Stromal cell of bone marrow (primary cell): ENCODE data around the gene RAPGEF3.
A peak's percentile ranks its signal among the peaks of the same experiment; 100 is the strongest.

Experiments
- DNase-seq: peaks from one replicate; pipeline ENCODE4 v3.0.0-alpha.2; 2012; ENCODE audit warnings: low read depth

The RAPGEF3 gene

GRCh38 chr12:47776471-47777143 lies 17.9 kb upstream of the RAPGEF3 start:
- no peak for DNase-seq

- no peak for DNase-seq
Observed at GRCh38 chr12:47775100-47775911, 16.6 kb upstream of the RAPGEF3 start.

GRCh38 chr12:47774663-47775062 lies 16.0 kb upstream of the RAPGEF3 start:
- no peak for DNase-seq

GRCh38 chr12:47773858-47774580 lies 15.3 kb upstream of the RAPGEF3 start:
- DNase-seq: no peak

GRCh38 chr12:47773062-47773857 lies 14.6 kb upstream of the RAPGEF3 start, which contains the start of gene SLC48A1:
Gene SLC48A1 (plus strand): TSS chr12:47773238. CDS start chr12:47773305, 67 bp downstream.
- peak; percentile 30 for DNase-seq

- DNase-seq: no peak
Observed at GRCh38 chr12:47772738-47773061, 14.0 kb upstream of the RAPGEF3 start.

GRCh38 chr12:47772094-47772660 lies 13.5 kb upstream of the RAPGEF3 start:
- DNase-seq: no peak

- no peak for DNase-seq
Observed at GRCh38 chr12:47771304-47771703, 12.6 kb upstream of the RAPGEF3 start.

GRCh38 chr12:47770086-47770726 lies 11.5 kb upstream of the RAPGEF3 start:
- peak; percentile 45 for DNase-seq

- DNase-seq: no peak
Observed at GRCh38 chr12:47769234-47770085, 10.8 kb upstream of the RAPGEF3 start.

- DNase-seq: no peak
Observed at GRCh38 chr12:47768323-47768811, 9.7 kb upstream of the RAPGEF3 start.

- DNase-seq: no peak
Observed at GRCh38 chr12:47767216-47767724, 8.6 kb upstream of the RAPGEF3 start.

GRCh38 chr12:47766502-47767215 lies 8.0 kb upstream of the RAPGEF3 start:
- DNase-seq: no peak

- DNase-seq: no peak
Observed at GRCh38 chr12:47763481-47764346, 5.0 kb upstream of the RAPGEF3 start.

- DNase-seq: no peak
Observed at GRCh38 chr12:47762850-47763465, 4.3 kb upstream of the RAPGEF3 start.

- no peak for DNase-seq
Observed at GRCh38 chr12:47758584-47758833, 171 bp downstream of the RAPGEF3 start.

- DNase-seq: no peak
Observed at GRCh38 chr12:47757840-47758583, 668 bp downstream of the RAPGEF3 start.
